SU-DHL-6 (cell line): ENCODE data around the gene DUSP2.

Source experiments
- EZH2phosphoT487 ChIP-seq: fragments of 200-600 bp; sonication (generic), shearing (Covaris generic); conservative IDR thresholded peaks from 2 replicates; pipeline ENCODE4 v1.6.1; 2018; ENCODE audit warnings: mild to moderate bottlenecking, antibody characterized with exemption, low read length, moderate library complexity, mixed read lengths
- TF ChIP-seq, protein P1 (sequence below): fragments of 200-600 bp; sonication (generic); IDR thresholded peaks from one replicate; pipeline ENCODE4 v1.5.1; 2017; ENCODE audit warnings: antibody characterized with exemption, mild to moderate bottlenecking, low read length, moderate library complexity; ENCODE audit not compliant: insufficient read depth, poor library complexity, severe bottlenecking

DNA sequence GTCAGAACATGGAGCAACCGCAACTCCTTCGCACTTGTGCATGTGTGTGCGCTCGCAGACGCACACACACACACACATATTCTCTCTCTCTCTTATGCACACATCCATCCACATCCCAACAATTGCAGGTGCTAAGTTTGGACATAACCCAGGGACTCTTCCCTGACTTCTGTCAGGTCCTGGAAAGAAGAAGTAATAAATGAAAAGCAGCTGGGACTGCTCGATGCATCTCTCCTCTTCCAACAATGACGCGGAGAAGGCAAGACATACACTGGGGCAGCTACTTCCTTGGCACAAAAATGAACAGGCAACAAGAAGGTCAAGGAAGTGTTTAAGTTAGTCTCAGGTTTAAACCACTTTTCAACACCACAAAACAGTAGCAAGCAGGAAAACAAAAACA is 39.7 kb upstream of the DUSP2 start:
- TF ChIP-seq, protein P1, sequence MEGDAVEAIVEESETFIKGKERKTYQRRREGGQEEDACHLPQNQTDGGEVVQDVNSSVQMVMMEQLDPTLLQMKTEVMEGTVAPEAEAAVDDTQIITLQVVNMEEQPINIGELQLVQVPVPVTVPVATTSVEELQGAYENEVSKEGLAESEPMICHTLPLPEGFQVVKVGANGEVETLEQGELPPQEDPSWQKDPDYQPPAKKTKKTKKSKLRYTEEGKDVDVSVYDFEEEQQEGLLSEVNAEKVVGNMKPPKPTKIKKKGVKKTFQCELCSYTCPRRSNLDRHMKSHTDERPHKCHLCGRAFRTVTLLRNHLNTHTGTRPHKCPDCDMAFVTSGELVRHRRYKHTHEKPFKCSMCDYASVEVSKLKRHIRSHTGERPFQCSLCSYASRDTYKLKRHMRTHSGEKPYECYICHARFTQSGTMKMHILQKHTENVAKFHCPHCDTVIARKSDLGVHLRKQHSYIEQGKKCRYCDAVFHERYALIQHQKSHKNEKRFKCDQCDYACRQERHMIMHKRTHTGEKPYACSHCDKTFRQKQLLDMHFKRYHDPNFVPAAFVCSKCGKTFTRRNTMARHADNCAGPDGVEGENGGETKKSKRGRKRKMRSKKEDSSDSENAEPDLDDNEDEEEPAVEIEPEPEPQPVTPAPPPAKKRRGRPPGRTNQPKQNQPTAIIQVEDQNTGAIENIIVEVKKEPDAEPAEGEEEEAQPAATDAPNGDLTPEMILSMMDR, result no peak
- TF ChIP-seq EZH2phosphoT487, result no peak
